Activated T-helper 1 cell treated with anti-CD3 and anti-CD28 coated beads, Interleukin-12 subunit alpha, Interleukin-12 subunit beta, Interleukin-2, Interleukin-4 antibody, amounts not matched to agents 30 ng/mL and 10 ng/mL and 1 ng/mL, durations not matched to agents 14 hours and 24 hours and 36 hours (primary cell): ENCODE data around the gene CITED1. TPM values are rescaled to one million over a fixed set of nuclear protein-coding genes. Genes with fewer than 3 reads are reported as not detected.

Experiments used
- total RNA-seq: library from RNA; stranded (reverse); gene quantifications from 2 replicates; pipeline ENCODE4 v1.2.3, GENCODE V29; 2022

CITED1 gene
- total RNA-seq, 1 donor from 2014 or later: 0.78 TPM

Other genes starting within 250 kb of the CITED1 start
- 0.26 and 0.29 TPM in 2 replicates for gene RTL5, start 174.0 kb downstream of the CITED1 start, total RNA-seq
- 10.2 and 13.3 TPM in 2 replicates for gene PIN4, start 124.2 kb downstream of the CITED1 start, total RNA-seq
- 7.4 and 7.5 TPM in 2 replicates for gene ERCC6L, start 66.9 kb downstream of the CITED1 start, total RNA-seq
- gene RPS4X, start 28.7 kb downstream of the CITED1 start, total RNA-seq: 982 and 989 TPM in 2 replicates